HG02938 (cell line): Measurements from ENCODE around the gene PNKD.
"Not testable (repeated sequence)": the region's sequence is repeated elsewhere in the genome, so short reads cannot be mapped to it uniquely, and the experiment has no call there.

Experiments used
- ATAC-seq: cut with Tn5 transposase; IDR thresholded peaks from one replicate; pipeline ENCODE4 v1.9.1; 2021; ENCODE audit warnings: mild to moderate bottlenecking, moderate library complexity; ENCODE audit not compliant: unreplicated experiment

PNKD gene

DNA sequence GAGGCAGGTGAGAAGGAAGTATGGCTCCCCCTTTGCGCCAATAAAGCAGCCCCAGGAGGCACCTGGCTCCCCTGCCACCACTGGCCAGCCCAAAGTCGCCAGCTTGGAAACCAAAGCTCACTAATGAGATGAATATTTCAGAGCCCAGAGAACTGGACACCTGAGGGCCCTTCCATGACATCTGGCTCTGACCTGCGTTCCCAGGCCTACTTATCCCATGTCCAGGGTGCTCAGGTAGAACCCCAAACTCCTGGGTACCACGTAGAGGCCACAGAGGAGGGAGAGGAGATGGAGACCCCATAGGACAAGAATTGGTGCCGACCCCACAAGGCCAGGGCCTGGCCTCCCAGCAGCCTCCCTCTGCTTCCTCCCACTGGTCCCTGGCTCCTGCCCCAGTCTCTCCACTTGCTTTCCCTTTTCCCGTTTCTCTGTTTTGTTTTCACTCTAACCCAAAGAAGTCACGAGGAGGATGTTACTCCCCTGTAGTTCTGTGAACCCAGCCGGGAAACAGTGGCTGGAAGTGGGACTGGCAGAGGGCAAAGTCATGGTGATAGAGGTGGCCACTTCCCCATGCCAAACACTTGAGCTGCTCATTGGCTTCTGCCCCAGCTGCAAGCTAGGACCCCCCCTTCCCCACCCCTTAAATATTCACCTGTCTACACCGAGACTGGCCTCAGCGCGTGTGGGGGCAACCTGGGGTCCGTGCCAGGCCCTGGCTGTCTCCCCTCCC lies 21.2 kb downstream of the PNKD start:
- ATAC-seq: no peak

GRCh38 chr2:218292048-218293014 lies 22.0 kb downstream of the PNKD start, which contains the start of gene TMBIM1:
Gene TMBIM1 (minus strand): TSS chr2:218292503. CDS start chr2:218282141, 10,362 bp downstream.
- ATAC-seq: peak; percentile 61

DNA sequence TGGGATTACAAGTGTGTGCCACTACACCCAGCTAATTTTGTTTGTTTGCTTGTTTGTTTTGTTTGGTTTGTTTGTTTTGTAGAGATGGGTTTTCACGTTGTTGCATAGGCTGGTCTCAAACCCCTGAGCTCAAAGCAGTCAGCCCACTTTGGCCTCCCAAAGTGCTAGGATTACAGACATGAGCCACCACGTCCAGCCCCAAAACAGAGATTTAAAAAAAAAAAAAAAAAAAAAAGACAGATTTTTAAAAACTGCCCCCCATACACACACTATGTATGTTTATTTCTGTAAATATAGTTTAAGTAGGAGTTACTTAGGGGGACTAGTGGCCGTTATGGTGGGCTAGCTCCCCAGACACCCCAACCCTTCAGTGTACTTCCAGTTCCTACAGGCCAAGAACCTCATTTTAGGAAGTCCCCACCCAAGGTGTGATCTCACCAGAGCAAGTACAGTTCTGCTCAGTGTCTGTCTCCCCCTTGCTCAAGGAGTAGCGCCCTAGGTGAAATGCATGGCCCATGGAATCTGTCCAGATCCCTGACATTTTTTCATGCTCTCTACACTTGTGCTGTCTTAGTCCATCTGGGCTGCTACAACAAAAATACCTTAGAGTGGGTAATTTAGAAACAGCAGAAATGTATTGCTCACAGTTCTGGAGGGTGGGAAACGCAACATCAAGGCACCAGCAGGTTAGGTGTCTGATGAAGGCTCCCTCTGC lies 23.6 kb downstream of the PNKD start:
- ATAC-seq: no peak

GRCh38 chr2:218294430-218295022 lies 24.2 kb downstream of the PNKD start:
- no peak for ATAC-seq

- ATAC-seq: no peak
Observed at GRCh38 chr2:218295029-218295428, 24.7 kb downstream of the PNKD start.

- ATAC-seq: no peak
Observed at GRCh38 chr2:218296200-218296599, 25.9 kb downstream of the PNKD start.

DNA sequence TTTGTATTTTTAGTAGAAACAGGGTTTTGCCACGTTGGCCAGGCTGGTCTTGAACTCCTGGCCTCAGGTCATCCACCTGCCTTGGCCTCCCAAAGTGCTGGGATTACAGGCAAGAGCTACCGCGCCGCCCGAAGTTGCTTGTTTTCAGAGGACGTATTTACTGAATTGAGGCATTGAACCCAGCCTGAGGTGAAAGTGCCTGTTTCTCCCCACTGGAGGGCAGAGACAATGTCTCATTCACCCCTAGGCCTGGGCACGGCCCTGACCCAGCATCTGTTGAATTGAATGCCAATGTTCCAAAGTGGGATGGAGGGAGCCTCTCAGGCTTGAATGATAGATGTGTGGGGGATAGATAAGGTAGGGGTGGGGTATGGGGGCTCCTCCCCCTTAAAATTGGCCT lies 26.5 kb downstream of the PNKD start:
- ATAC-seq: no peak

DNA sequence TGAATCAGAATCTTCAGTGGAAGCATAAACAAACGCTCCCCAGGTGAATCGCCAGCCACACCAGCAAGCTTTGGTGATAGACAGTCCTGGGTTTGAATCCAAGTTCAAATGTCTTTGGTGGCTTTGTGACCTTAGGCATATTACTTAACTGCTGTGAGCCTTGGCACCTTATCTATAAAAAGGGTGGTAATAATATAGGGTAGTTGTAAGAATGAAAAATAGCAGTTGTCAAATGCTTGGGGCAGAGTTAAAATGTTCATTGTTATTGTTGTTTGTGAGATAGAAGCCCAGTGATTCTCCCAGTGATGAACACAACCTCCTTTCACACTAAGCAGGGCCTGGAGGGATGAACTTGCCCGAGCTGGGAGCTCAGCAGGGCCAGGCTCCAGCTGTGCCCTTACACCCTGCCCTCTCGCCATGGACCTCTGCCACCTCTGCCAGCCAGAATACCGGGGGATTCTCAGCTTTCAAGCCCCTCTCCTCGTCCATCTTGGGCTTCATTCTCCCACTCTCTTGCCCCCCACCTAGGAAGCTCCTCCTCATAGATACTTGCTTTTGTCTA lies 28.1 kb downstream of the PNKD start:
- ATAC-seq: no peak

- no peak for ATAC-seq
Observed at GRCh38 chr2:218300141-218300540, 29.8 kb downstream of the PNKD start.

DNA sequence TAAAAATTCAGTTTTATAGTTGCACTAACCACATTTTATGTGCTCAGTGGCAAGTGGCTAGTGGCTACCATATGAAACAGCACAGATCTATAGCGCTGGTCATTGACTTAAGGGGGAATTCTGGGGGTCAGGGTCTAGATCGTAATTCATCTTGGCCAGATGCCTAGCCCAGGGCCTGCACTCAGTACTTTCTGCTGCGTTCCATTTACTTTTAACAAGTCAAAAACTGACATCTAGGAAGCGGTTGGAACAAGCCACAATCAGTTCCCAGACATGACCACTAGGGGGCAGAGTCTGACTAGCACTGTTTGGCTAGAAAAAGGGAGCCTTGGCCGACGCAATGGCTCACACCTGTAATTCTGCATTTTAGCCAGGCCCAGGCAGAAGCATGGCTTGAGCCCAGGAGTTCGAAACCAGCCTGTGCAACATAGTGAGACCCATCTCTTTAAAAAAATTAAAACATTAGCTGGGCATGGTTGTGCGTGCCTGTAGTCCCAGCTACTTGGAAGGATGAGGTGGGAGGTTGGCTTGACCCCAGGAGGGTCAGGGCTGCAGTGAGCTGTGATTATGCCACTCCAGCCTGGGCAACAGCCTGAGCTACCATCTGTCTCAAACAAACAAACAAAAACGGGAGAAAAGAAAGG lies 31.0 kb downstream of the PNKD start:
- ATAC-seq: peak; percentile 65

DNA sequence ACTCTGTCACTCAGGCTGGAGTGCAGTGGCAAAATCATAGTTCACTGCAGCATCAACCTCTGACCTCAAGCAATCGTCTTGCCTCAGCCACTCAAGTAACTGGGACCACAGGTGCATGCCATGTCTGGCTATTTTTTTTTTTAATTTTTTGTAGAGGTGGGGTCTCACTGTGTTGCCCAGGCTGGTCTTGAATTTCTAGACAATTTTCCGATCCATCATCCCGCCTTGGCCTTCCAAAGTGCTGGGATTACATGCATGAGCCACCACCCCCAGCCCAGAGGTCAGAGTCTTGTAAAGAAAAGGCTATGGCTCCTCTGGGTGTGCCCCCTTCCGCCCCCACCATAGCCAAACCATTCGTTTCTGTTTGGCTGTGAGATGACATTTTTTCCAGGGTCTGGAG lies 35.1 kb downstream of the PNKD start:
- no peak for ATAC-seq

- ATAC-seq: no peak
Observed at GRCh38 chr2:218306184-218306920, 36.0 kb downstream of the PNKD start.

GRCh38 chr2:218307415-218308090 lies 37.2 kb downstream of the PNKD start:
- ATAC-seq: no peak

- no peak for ATAC-seq
Observed at GRCh38 chr2:218310853-218311540, 40.7 kb downstream of the PNKD start.

GRCh38 chr2:218311541-218312266 lies 41.4 kb downstream of the PNKD start:
- not testable (repeated sequence) for ATAC-seq

- no peak for ATAC-seq
Observed at GRCh38 chr2:218312267-218312756, 42.0 kb downstream of the PNKD start.

- no peak for ATAC-seq
Observed at GRCh38 chr2:218313356-218313755, 43.0 kb downstream of the PNKD start.
